Lung (tissue), 12 donors: Measurements from ENCODE around the gene PPP3R1. TPM values are rescaled to one million over a fixed set of nuclear protein-coding genes. Genes with fewer than 3 reads are reported as not detected.

Source experiments
- ATAC-seq: fragments of 200-7000 bp; cut with Tn5 transposase; one replicate; pipeline ENCODE4 v1.9.1; 2020; ENCODE audit warnings: moderate number of reproducible peaks; ENCODE audit not compliant: insufficient read depth, low FRiP score
- DNase-seq, 3 donors: peaks; one replicate each; pipeline ENCODE4 v3.0.0-alpha.2; 2013 to 2017
- H3K27ac ChIP-seq, 2 donors: one replicate each; pipeline ENCODE4 v1.5.1; 2013; ENCODE audit warnings: mild to moderate bottlenecking in 2 of 2, moderate library complexity in 2 of 2, control low read depth in 1 of 2, inconsistent platforms in 1 of 2, low read depth in 1 of 2, low read length in 1 of 2
- H3K27me3 ChIP-seq, 3 donors: one replicate each; pipeline ENCODE4 v1.5.1; 2013; ENCODE audit warnings: low read length in 2 of 3; ENCODE audit not compliant: control insufficient read depth in 3 of 3, insufficient read depth in 3 of 3
- H3K36me3 ChIP-seq, 4 donors: one replicate each; pipeline ENCODE4 v1.5.1; 2013; ENCODE audit warnings: low read length in 4 of 4, mild to moderate bottlenecking in 1 of 4, moderate library complexity in 1 of 4; ENCODE audit not compliant: control insufficient read depth in 4 of 4, insufficient read depth in 4 of 4
- H3K4me1 ChIP-seq, 5 donors: one replicate each; pipeline ENCODE4 v1.5.1; 2013; ENCODE audit warnings: low read length in 5 of 5, mild to moderate bottlenecking in 2 of 5, moderate library complexity in 1 of 5; ENCODE audit not compliant: control insufficient read depth in 5 of 5, insufficient read depth in 5 of 5
- H3K4me3 ChIP-seq: one replicate; pipeline ENCODE4 v1.5.1; 2013; ENCODE audit warnings: mild to moderate bottlenecking, control low read depth, moderate library complexity
- H3K9ac ChIP-seq, 2 donors: one replicate each; pipeline ENCODE4 v1.5.1; 2013; ENCODE audit warnings: low read length in 2 of 2, control low read depth in 1 of 2; ENCODE audit not compliant: insufficient read depth in 1 of 2
- H3K9me3 ChIP-seq, 4 donors: one replicate each; pipeline ENCODE4 v1.5.1; 2013; ENCODE audit warnings: low read length in 3 of 4, mild to moderate bottlenecking in 1 of 4, moderate library complexity in 1 of 4; ENCODE audit not compliant: control insufficient read depth in 4 of 4, insufficient read depth in 3 of 4
- WGBS, 2 donors: extraction: QIAGEN DNeasy Blood & Tissue Kit; methylation state at CpG; one replicate each; pipeline ENCODE4 v1.1.7; 2013; 5-methylcytosine and 5-hydroxymethylcytosine counted together
- polyA plus RNA-seq, 2 donors: library from polyadenylated mRNA; stranded (reverse); fragments of 200-250 nt; gene quantifications; one replicate each; pipeline ENCODE4 v1.2.1, GENCODE V29; 2013
- total RNA-seq, 2 donors: library from RNA; depleted of rRNA in 1 of 2; stranded (reverse); fragments of >200 nt in 1 of 2; gene quantifications; one replicate each; pipeline ENCODE4 v1.2.1, GENCODE V29; 2014 to 2021
- TF ChIP-seq, protein P1 (sequence below): IDR thresholded peaks from 2 replicates; pipeline ENCODE4 v1.5.1; 2012; ENCODE audit warnings: mild to moderate bottlenecking; ENCODE audit errors: control extremely low read depth, extremely low read depth
- donor health status: control.
- donor health status: control.
- donor health status: Bipolar disorder and iron deficiency.
- donor health status: healthy.
- donor health status: DM: yes; HTN: yes; CAD: no.

Gene PPP3R1
- total and polyA plus RNA-seq, 4 donors: 20.8 to 69.7 (median 36.8) TPM

DNA sequence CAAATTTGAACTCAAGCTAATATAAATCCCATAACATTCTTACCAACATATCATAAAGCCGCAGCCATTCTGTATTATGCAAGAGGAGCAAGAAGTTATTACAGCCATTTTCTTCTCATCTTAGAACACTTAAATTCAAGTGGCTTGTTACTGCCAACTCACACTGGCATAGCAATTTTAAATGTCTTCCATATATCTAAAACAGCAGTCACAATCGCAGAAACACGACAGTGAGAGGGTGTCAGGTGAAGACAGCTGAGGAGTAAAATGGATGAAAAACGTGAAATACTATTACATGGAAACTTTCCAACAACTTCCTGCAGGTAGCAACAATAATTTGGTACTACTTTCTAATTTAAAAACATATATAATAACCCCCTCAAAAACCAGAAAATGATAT, 17.9 kb downstream of the PPP3R1 start:
- Histone ChIP-seq H3K27ac (no peak overlapping the region), H3K27me3 (no peaks in the 10 kb centered on the region), H3K4me3 (no peak overlapping the region), H3K9ac (no peak overlapping the region), H3K36me3 (peaks cover 0 to 3% (median 0%) of the 10 kb centered on the region in 4 donors), H3K4me1 (peaks cover 0 to 41% (median 28%) of the 10 kb centered on the region in 5 donors), H3K9me3 (no peaks in the 10 kb centered on the region)
- 63 to 74% methylated on average over 4 of the region's 4 CpGs for WGBS, 2 donors
- ATAC-seq: no peak
- no peak for DNase-seq
- TF ChIP-seq, protein P1, sequence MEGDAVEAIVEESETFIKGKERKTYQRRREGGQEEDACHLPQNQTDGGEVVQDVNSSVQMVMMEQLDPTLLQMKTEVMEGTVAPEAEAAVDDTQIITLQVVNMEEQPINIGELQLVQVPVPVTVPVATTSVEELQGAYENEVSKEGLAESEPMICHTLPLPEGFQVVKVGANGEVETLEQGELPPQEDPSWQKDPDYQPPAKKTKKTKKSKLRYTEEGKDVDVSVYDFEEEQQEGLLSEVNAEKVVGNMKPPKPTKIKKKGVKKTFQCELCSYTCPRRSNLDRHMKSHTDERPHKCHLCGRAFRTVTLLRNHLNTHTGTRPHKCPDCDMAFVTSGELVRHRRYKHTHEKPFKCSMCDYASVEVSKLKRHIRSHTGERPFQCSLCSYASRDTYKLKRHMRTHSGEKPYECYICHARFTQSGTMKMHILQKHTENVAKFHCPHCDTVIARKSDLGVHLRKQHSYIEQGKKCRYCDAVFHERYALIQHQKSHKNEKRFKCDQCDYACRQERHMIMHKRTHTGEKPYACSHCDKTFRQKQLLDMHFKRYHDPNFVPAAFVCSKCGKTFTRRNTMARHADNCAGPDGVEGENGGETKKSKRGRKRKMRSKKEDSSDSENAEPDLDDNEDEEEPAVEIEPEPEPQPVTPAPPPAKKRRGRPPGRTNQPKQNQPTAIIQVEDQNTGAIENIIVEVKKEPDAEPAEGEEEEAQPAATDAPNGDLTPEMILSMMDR: no peak

GRCh38 chr2:68231061-68231372, 21.3 kb downstream of the PPP3R1 start:
- no peaks in the 10 kb centered on the region for H3K27me3 ChIP-seq
- 1 to 3% methylated on average over 1 of the region's 1 CpG for WGBS, 2 donors
- peak overlapping the region in 1 of 2 donors; percentile 33 for H3K27ac ChIP-seq
- H3K36me3 ChIP-seq: peaks cover 0 to 3% (median 0%) of the 10 kb centered on the region in 4 donors
- H3K9ac ChIP-seq: no peak overlapping the region
- H3K9me3 ChIP-seq: no peaks in the 10 kb centered on the region
- H3K4me3 ChIP-seq: no peak overlapping the region
- TF ChIP-seq, protein P1: no peak
- ATAC-seq (no peak), DNase-seq (no peak)
- H3K4me1 ChIP-seq: peaks cover 0 to 14% (median 9%) of the 10 kb centered on the region in 5 donors

GRCh38 chr2:68230241-68231060, 21.9 kb downstream of the PPP3R1 start:
- H3K9ac ChIP-seq: no peak overlapping the region
- H3K36me3 ChIP-seq: peaks cover 0 to 6% (median 1%) of the 10 kb centered on the region in 4 donors
- WGBS, 2 donors: 48 to 59% methylated on average over 5 of the region's 5 CpGs
- DNase-seq (no peak), ATAC-seq (no peak)
- H3K4me3 ChIP-seq: no peak overlapping the region
- TF ChIP-seq, protein P1: no peak
- peak overlapping the region in 1 of 2 donors; percentile 33 for H3K27ac ChIP-seq
- H3K4me1 ChIP-seq: peaks cover 0 to 11% (median 9%) of the 10 kb centered on the region in 5 donors
- no peaks in the 10 kb centered on the region for H3K27me3 ChIP-seq
- H3K9me3 ChIP-seq: no peaks in the 10 kb centered on the region
